HepG2 (cell line): ENCODE data around the gene CASP5. TPM values are rescaled to one million over a fixed set of nuclear protein-coding genes. Genes with fewer than 3 reads are reported as not detected.

Source experiments
- CHCHD3 ChIP-seq: sonication (generic); formaldehyde crosslinking; IDR thresholded peaks from 2 replicates; pipeline ENCODE4 v1.8.0; 2022; ENCODE audit warnings: mild to moderate bottlenecking, missing genetic modification reagents, moderate library complexity
- ELF1 ChIP-seq: sonication (generic); formaldehyde crosslinking; IDR thresholded peaks from 2 replicates; pipeline ENCODE4 v1.4.0; 2020; ENCODE audit warnings: missing genetic modification reagents
- EZH2 ChIP-seq: conservative IDR thresholded peaks from 2 replicates; pipeline ENCODE4 v1.6.1; 2012; ENCODE audit warnings: mild to moderate bottlenecking, low read depth, low read length, moderate library complexity
- HOXA5 ChIP-seq: sonication (generic); formaldehyde crosslinking; IDR thresholded peaks from 2 replicates; pipeline ENCODE4 v1.4.0; 2020; ENCODE audit warnings: missing genetic modification reagents
- JUN ChIP-seq: sonication (generic); formaldehyde crosslinking; IDR thresholded peaks from 2 replicates; pipeline ENCODE4 v1.4.0; 2020; ENCODE audit warnings: mild to moderate bottlenecking, missing genetic modification reagents
- KAT8 ChIP-seq: IDR thresholded peaks from 2 replicates; pipeline ENCODE4 v1.6.1; 2016; ENCODE audit warnings: missing genetic modification reagents, missing compliant biosample characterization
- KDM5B ChIP-seq: sonication (generic); formaldehyde crosslinking; IDR thresholded peaks from 2 replicates; pipeline ENCODE4 v1.4.0; 2020; ENCODE audit warnings: missing genetic modification reagents, mild to moderate bottlenecking, borderline replicate concordance
- LCORL ChIP-seq, 2 experiments: fragments of 450-650 bp in 1 of 2; sonication (generic) in 1 of 2; formaldehyde crosslinking in 1 of 2; IDR thresholded peaks; 2 replicates each; pipeline versions ENCODE4 v1.5.0 to v1.6.1; 2017 to 2020; ENCODE audit warnings: antibody characterized with exemption in 1 of 2, missing genetic modification reagents in 1 of 2
- MAF1 ChIP-seq: sonication (generic); formaldehyde crosslinking; IDR thresholded peaks from 2 replicates; pipeline ENCODE4 v1.5.0; 2020; ENCODE audit warnings: missing genetic modification reagents, borderline replicate concordance
- MIXL1 ChIP-seq: IDR thresholded peaks from 2 replicates; pipeline ENCODE4 v1.6.1; 2016
- NCOA2 ChIP-seq: sonication (generic); formaldehyde crosslinking; IDR thresholded peaks from 2 replicates; pipeline ENCODE4 v1.8.0; 2022; ENCODE audit warnings: inconsistent platforms
- PCBP1 ChIP-seq: fragments of 200-400 bp; formaldehyde crosslinking; IDR thresholded peaks from 2 replicates; pipeline ENCODE4 v1.6.1; 2017; ENCODE audit warnings: mild to moderate bottlenecking, low read depth, low read length, borderline replicate concordance
- PHF8 ChIP-seq: sonication (generic); formaldehyde crosslinking; IDR thresholded peaks from 2 replicates; pipeline ENCODE4 v1.5.0; 2020; ENCODE audit warnings: missing genetic modification reagents
- POLR2A ChIP-seq, 2 experiments: IDR thresholded peaks; 2 replicates each; pipeline ENCODE4 v1.6.1; 2011; ENCODE audit warnings: low read depth in 2 of 2, low read length in 2 of 2, mild to moderate bottlenecking in 1 of 2, moderate library complexity in 1 of 2; ENCODE audit not compliant: insufficient read depth in 1 of 2
- SNRNP70 ChIP-seq: fragments of 200-400 bp; formaldehyde crosslinking; IDR thresholded peaks from 2 replicates; pipeline ENCODE4 v1.6.1; 2017; ENCODE audit warnings: mild to moderate bottlenecking, low read depth, low read length, moderate library complexity
- SRSF4 ChIP-seq: fragments of 200-400 bp; formaldehyde crosslinking; IDR thresholded peaks from one replicate; pipeline ENCODE4 v1.6.1; 2018; ENCODE audit warnings: mild to moderate bottlenecking, low read depth, low read length, moderate library complexity; ENCODE audit not compliant: poor library complexity, severe bottlenecking
- ZMAT3 ChIP-seq: sonication (generic); formaldehyde crosslinking; conservative IDR thresholded peaks from 2 replicates; pipeline ENCODE4 v1.7.0; 2021; ENCODE audit warnings: missing genetic modification reagents
- ZNF124 ChIP-seq: sonication (generic); formaldehyde crosslinking; IDR thresholded peaks from 2 replicates; pipeline ENCODE4 v1.4.0; 2020; ENCODE audit warnings: missing genetic modification reagents
- ZNF558 ChIP-seq: sonication (generic); formaldehyde crosslinking; IDR thresholded peaks from 2 replicates; pipeline ENCODE4 v1.9.0; 2022; ENCODE audit warnings: mild to moderate bottlenecking, missing genetic modification reagents, borderline replicate concordance
- ZNF567 ChIP-seq: sonication (generic); formaldehyde crosslinking; IDR thresholded peaks from 2 replicates; pipeline ENCODE4 v1.8.1; 2023; ENCODE audit warnings: mild to moderate bottlenecking, missing genetic modification reagents, borderline replicate concordance
- polyA plus RNA-seq, 8 experiments: library from polyadenylated mRNA; depleted of rRNA in 3 of 8; stranded (reverse) in 7 of 8; unstranded in 1 of 8; fragments of >200 nt; fragmentation: Illumina TruSeq in 4 of 8; extraction: Trizol in 4 of 8; gene quantifications; 2 replicates each; pipeline versions ENCODE4 v1.2.1 to v1.2.3, GENCODE V29; 2011 to 2016; ENCODE audit warnings: low read depth in 4 of 8, missing spikeins in 1 of 8, mixed read lengths in 1 of 8; ENCODE audit not compliant: insufficient read depth in 1 of 8
- total RNA-seq, 5 experiments: library from RNA; depleted of rRNA; stranded (reverse); fragments of >200 nt; fragmentation: Illumina TruSeq; extraction: Trizol; gene quantifications; 2 replicates each; pipeline ENCODE4 v1.2.3, GENCODE V29; 2016; ENCODE audit warnings: low read depth in 1 of 5
- TF ChIP-seq, protein P1 (sequence below): IDR thresholded peaks from 2 replicates; pipeline ENCODE4 v1.6.1; 2012; ENCODE audit warnings: low read length, improper control_type of control experiment
- TF ChIP-seq, protein P2 (sequence below): sonication (generic); formaldehyde crosslinking; IDR thresholded peaks from 2 replicates; pipeline ENCODE4 v1.4.0; 2020; ENCODE audit warnings: missing genetic modification reagents, low read depth, mild to moderate bottlenecking, borderline replicate concordance
- TF ChIP-seq, protein P3 (sequence below): sonication (generic); formaldehyde crosslinking; conservative IDR thresholded peaks from 2 replicates; pipeline ENCODE4 v1.8.0; 2022; ENCODE audit warnings: mild to moderate bottlenecking, moderate library complexity, missing genetic modification reagents
- TF ChIP-seq, protein P4 (sequence below): sonication (generic); formaldehyde crosslinking; IDR thresholded peaks from 2 replicates; pipeline ENCODE4 v1.4.0; 2020; ENCODE audit warnings: missing genetic modification reagents, borderline replicate concordance
- TF ChIP-seq, protein P5 (sequence below): sonication (generic); formaldehyde crosslinking; IDR thresholded peaks from 2 replicates; pipeline ENCODE4 v1.4.0; 2020; ENCODE audit warnings: mild to moderate bottlenecking, missing genetic modification reagents

CASP5 gene
- total and polyA plus RNA-seq, 2 of the 13 experiments (the other 11 are each of a cell fraction or from before 2014, with no cell fraction given): not detected

DNA sequence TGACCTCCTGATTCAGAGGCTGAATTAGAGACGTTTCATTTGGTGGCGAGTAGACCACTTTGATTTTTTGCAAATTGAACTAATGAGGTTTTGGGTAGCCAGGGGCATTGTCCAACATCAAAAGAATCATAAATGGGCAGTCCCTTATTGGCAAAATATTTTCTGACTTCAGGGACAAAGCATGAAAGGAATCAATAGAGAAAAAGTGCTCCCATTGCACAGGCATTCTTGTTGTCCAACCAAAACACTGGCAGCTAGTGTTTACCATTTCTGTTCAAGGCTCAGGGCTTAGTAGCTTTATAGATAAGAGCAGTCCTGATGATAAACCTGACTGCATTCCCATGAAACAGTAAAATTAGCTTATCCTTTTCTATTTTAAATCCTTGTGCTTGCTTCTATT is 28.6 kb upstream of the CASP5 start (continued):
- no peak for TF ChIP-seq SRSF4
- no peak; the same call in 1 of the 2 replicates for TF ChIP-seq JUN (CRISPR knock-in tag)
- TF ChIP-seq, protein P1, sequence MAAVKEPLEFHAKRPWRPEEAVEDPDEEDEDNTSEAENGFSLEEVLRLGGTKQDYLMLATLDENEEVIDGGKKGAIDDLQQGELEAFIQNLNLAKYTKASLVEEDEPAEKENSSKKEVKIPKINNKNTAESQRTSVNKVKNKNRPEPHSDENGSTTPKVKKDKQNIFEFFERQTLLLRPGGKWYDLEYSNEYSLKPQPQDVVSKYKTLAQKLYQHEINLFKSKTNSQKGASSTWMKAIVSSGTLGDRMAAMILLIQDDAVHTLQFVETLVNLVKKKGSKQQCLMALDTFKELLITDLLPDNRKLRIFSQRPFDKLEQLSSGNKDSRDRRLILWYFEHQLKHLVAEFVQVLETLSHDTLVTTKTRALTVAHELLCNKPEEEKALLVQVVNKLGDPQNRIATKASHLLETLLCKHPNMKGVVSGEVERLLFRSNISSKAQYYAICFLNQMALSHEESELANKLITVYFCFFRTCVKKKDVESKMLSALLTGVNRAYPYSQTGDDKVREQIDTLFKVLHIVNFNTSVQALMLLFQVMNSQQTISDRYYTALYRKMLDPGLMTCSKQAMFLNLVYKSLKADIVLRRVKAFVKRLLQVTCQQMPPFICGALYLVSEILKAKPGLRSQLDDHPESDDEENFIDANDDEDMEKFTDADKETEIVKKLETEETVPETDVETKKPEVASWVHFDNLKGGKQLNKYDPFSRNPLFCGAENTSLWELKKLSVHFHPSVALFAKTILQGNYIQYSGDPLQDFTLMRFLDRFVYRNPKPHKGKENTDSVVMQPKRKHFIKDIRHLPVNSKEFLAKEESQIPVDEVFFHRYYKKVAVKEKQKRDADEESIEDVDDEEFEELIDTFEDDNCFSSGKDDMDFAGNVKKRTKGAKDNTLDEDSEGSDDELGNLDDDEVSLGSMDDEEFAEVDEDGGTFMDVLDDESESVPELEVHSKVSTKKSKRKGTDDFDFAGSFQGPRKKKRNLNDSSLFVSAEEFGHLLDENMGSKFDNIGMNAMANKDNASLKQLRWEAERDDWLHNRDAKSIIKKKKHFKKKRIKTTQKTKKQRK: no peak
- peak; percentile 86 for TF ChIP-seq NCOA2
- TF ChIP-seq ZNF567 (CRISPR knock-in tag): no peak
- TF ChIP-seq PHF8 (CRISPR knock-in tag): no peak
- no peak for TF ChIP-seq EZH2
- no peak for TF ChIP-seq ZNF558 (CRISPR knock-in tag)
- TF ChIP-seq MAF1: no peak
- TF ChIP-seq, protein P2, sequence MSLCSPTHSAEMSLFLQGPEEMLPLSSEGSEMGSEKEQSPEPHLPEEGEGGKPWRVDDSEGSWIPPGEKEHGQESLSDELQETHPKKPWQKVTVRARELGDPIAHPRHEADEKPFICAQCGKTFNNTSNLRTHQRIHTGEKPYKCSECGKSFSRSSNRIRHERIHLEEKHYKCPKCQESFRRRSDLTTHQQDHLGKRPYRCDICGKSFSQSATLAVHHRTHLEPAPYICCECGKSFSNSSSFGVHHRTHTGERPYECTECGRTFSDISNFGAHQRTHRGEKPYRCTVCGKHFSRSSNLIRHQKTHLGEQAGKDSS (CRISPR knock-in tag): peak; percentile 58; the same call in 1 of the 2 replicates
- TF ChIP-seq MIXL1: peak; percentile 72
- TF ChIP-seq PCBP1: no peak
- TF ChIP-seq HOXA5 (CRISPR knock-in tag): no peak
- no peak for TF ChIP-seq CHCHD3 (CRISPR knock-in tag)
- no peak for TF ChIP-seq ZMAT3 (CRISPR knock-in tag)
- no peak for TF ChIP-seq KDM5B (CRISPR knock-in tag)
- TF ChIP-seq, protein P3, sequence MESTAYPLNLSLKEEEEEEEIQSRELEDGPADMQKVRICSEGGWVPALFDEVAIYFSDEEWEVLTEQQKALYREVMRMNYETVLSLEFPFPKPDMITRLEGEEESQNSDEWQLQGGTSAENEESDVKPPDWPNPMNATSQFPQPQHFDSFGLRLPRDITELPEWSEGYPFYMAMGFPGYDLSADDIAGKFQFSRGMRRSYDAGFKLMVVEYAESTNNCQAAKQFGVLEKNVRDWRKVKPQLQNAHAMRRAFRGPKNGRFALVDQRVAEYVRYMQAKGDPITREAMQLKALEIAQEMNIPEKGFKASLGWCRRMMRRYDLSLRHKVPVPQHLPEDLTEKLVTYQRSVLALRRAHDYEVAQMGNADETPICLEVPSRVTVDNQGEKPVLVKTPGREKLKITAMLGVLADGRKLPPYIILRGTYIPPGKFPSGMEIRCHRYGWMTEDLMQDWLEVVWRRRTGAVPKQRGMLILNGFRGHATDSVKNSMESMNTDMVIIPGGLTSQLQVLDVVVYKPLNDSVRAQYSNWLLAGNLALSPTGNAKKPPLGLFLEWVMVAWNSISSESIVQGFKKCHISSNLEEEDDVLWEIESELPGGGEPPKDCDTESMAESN: no peak
- TF ChIP-seq, protein P4, sequence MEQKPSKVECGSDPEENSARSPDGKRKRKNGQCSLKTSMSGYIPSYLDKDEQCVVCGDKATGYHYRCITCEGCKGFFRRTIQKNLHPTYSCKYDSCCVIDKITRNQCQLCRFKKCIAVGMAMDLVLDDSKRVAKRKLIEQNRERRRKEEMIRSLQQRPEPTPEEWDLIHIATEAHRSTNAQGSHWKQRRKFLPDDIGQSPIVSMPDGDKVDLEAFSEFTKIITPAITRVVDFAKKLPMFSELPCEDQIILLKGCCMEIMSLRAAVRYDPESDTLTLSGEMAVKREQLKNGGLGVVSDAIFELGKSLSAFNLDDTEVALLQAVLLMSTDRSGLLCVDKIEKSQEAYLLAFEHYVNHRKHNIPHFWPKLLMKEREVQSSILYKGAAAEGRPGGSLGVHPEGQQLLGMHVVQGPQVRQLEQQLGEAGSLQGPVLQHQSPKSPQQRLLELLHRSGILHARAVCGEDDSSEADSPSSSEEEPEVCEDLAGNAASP (CRISPR knock-in tag): no peak
- TF ChIP-seq, protein P5, sequence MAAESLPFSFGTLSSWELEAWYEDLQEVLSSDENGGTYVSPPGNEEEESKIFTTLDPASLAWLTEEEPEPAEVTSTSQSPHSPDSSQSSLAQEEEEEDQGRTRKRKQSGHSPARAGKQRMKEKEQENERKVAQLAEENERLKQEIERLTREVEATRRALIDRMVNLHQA (CRISPR knock-in tag): no peak
- no peak for TF ChIP-seq SNRNP70
- TF ChIP-seq KAT8: 0 out of 2 replicates have a peak, but pooled peaks have one; percentile 26
- peak; percentile 28; the same call in 1 of the 2 replicates for TF ChIP-seq LCORL (IDR thresholded peaks at IDR 0.05)
- TF ChIP-seq LCORL (CRISPR knock-in tag; IDR thresholded peaks at IDR 0.05): peak; percentile 79
- 0 out of 2 replicates have a peak, but pooled peaks have one; percentile 52 for TF ChIP-seq ZNF124 (CRISPR knock-in tag)
- no peak for TF ChIP-seq POLR2A (IDR thresholded peaks at IDR 0.05; ENCODE audit: insufficient read depth in 1 of 2, low read depth in 2 of 2, low read length in 2 of 2)
- no peak for TF ChIP-seq ELF1 (CRISPR knock-in tag)
